ENCODE results near the gene GLI2. TPM values are rescaled to one million over a fixed set of nuclear protein-coding genes. Genes with fewer than 3 reads are reported as not detected.

GLI2 gene
- total and polyA plus RNA-seq, 2 donors (not counting 1 experiment from before 2014, with no cell fraction given): not detected

DNA sequence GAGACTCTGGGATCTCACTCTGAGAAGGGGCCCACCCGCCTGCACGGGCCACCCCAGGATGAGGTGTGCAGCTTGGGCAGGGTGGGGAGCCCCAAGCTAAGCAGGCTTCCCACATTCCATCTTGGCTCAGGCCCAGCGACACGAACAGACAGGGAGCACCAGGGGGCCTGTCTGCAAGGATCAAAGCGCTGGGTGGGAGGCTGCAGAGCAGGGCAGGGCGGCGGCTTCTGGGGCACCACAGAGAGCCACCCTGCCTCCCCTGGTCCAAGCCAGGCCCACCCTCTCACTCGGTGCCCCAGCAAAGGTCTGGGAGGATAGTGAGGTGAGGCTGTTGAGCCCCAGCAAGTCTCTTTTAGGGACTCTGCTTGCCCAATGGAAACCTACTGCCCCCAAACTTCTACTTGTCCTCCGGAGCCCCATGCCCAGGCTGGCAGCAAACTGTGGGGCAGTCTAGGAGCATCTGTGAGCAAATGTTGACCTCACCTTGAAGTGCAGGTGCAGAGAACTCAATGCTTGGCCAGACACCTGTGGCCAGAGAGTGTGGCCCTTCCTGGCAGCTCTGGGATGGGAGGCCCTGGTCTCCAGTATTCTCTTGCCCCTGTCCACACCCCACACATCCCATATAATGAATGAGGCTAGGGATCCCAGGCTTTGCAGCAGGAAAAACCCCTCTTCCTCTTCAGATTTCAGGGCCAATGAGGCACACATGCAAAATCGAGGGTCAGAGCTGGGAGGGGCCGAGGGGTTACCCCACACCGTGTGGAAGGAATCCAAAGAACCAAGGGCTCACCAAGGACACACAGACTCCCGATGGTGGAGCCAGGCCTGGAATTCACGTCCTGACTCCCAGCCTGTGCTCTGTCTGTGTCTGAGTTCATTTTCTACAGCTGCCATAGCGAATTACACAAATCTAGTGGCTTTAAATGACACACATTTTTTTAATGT, 18.8 kb upstream of the GLI2 start:
- no peak for ATAC-seq (ENCODE audit: low read depth)
- TF ChIP-seq, protein P1, sequence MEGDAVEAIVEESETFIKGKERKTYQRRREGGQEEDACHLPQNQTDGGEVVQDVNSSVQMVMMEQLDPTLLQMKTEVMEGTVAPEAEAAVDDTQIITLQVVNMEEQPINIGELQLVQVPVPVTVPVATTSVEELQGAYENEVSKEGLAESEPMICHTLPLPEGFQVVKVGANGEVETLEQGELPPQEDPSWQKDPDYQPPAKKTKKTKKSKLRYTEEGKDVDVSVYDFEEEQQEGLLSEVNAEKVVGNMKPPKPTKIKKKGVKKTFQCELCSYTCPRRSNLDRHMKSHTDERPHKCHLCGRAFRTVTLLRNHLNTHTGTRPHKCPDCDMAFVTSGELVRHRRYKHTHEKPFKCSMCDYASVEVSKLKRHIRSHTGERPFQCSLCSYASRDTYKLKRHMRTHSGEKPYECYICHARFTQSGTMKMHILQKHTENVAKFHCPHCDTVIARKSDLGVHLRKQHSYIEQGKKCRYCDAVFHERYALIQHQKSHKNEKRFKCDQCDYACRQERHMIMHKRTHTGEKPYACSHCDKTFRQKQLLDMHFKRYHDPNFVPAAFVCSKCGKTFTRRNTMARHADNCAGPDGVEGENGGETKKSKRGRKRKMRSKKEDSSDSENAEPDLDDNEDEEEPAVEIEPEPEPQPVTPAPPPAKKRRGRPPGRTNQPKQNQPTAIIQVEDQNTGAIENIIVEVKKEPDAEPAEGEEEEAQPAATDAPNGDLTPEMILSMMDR (IDR thresholded peaks at IDR 0.05): no peak
- no peak for TF ChIP-seq EZH2 (IDR thresholded peaks at IDR 0.05; ENCODE audit: borderline replicate concordance, insufficient read depth, low read depth, low read length, poor library complexity, severe bottlenecking)
- no peak overlapping the region for H3K4me3 Mint-ChIP-seq

DNA sequence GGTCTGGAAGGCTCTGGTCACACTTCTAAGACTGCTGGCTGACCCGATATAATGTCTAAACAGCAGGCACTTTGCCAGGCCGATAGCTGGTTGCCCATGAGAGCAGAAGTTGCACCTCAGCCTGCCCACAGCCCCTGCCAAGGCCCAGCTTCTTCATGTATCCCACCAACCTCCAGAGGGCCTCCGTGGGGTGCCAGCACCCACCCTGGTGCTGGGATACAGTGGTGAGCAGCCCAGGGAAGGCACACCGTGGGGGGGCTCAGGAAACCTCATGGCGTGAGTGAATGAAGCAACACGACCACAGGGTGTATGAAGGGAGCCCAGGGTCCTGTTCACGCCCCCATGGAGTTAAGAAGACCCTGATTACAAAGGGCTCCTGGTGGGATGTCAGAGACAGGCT, 16.2 kb upstream of the GLI2 start:
- Histone ChIP-seq H3K27ac (ENCODE audit: low read length in 2 of 2) (no peak overlapping the region), H3K9me3 (ENCODE audit: control extremely low read depth in 1 of 3, control insufficient read depth in 2 of 3, insufficient read depth in 1 of 3, low read length in 2 of 3) (no peaks in the 10 kb centered on the region), H3K9ac (ENCODE audit: low read length) (no peak overlapping the region), H3K27me3 (replicated peaks in 1 of 4; ENCODE audit: control extremely low read depth in 1 of 4, control insufficient read depth in 3 of 4, insufficient read depth in 4 of 4, low read length in 3 of 4) (no peaks in the 10 kb centered on the region), H3K79me2 (ENCODE audit: control insufficient read depth, insufficient read depth, low read length) (no peaks in the 10 kb centered on the region), H3K4me2 (replicated peaks; ENCODE audit: low read depth, low read length, poor library complexity, severe bottlenecking) (no peak overlapping the region), H3K4me3 (ENCODE audit: control extremely low read depth in 1 of 5, extremely low read depth in 1 of 5, insufficient read depth in 1 of 5, low read depth in 2 of 5, low read length in 4 of 5) (no peak overlapping the region), H3K36me3 (replicated peaks in 1 of 2; ENCODE audit: control extremely low read depth in 1 of 2, control insufficient read depth in 1 of 2, extremely low read depth in 1 of 2, insufficient read depth in 2 of 2, low read length in 1 of 2) (no peaks in the 10 kb centered on the region), H4K20me1 (ENCODE audit: control insufficient read depth, insufficient read depth, low read length, poor library complexity, severe bottlenecking) (no peaks in the 10 kb centered on the region), H3K4me1 (ENCODE audit: control insufficient read depth in 2 of 2, insufficient read depth in 2 of 2, low read length in 2 of 2) (no peaks in the 10 kb centered on the region), H2AFZ (ENCODE audit: insufficient read depth, low read depth, low read length, poor library complexity, severe bottlenecking) (no peak overlapping the region)
- ChIA-PET POLR2A (no interaction called here), CTCF (no interaction called here)
- no peak for DNase-seq
- Mint-ChIP-seq H3K27me3 (peaks cover 8% of the 10 kb centered on the region), H3K4me3 (no peak overlapping the region), H3K4me1 (no peaks in the 10 kb centered on the region), H3K9me3 (ENCODE audit: insufficient read depth) (no peaks in the 10 kb centered on the region), H3K27ac (no peak overlapping the region)
- no peak for TF ChIP-seq EZH2 (IDR thresholded peaks at IDR 0.05; ENCODE audit: borderline replicate concordance, insufficient read depth, low read depth, low read length, poor library complexity, severe bottlenecking)
- TF ChIP-seq, protein P1 (IDR thresholded peaks at IDR 0.05): no peak
- WGBS (ENCODE audit: insufficient coverage): 67% methylated on average over 7 of the region's 7 CpGs
- intact Hi-C loops (cut with micrococcal nuclease): no loop called here
- ATAC-seq (ENCODE audit: low read depth): no peak

More for the DNA sequence above, 18.8 kb upstream of the GLI2 start:
- H4K20me1 ChIP-seq (ENCODE audit: control insufficient read depth, insufficient read depth, low read length, poor library complexity, severe bottlenecking): no peaks in the 10 kb centered on the region
- intact Hi-C loops (cut with micrococcal nuclease): no loop called here
- no peaks in the 10 kb centered on the region for H3K4me1 ChIP-seq (ENCODE audit: control insufficient read depth in 2 of 2, insufficient read depth in 2 of 2, low read length in 2 of 2)
- Mint-ChIP-seq H3K27ac (no peak overlapping the region), H3K27me3 (peaks cover 14% of the 10 kb centered on the region), H3K4me1 (no peaks in the 10 kb centered on the region), H3K9me3 (ENCODE audit: insufficient read depth) (no peaks in the 10 kb centered on the region)
- no peaks in the 10 kb centered on the region for H3K27me3 ChIP-seq (replicated peaks in 1 of 4; ENCODE audit: control extremely low read depth in 1 of 4, control insufficient read depth in 3 of 4, insufficient read depth in 4 of 4, low read length in 3 of 4)
- H3K4me2 ChIP-seq (replicated peaks; ENCODE audit: low read depth, low read length, poor library complexity, severe bottlenecking): no peak overlapping the region
- no peaks in the 10 kb centered on the region for H3K79me2 ChIP-seq (ENCODE audit: control insufficient read depth, insufficient read depth, low read length)
- WGBS (ENCODE audit: insufficient coverage): 87% methylated on average over 14 of the region's 15 CpGs
- no peak overlapping the region for H2AFZ ChIP-seq (ENCODE audit: insufficient read depth, low read depth, low read length, poor library complexity, severe bottlenecking)
- no peak overlapping the region for H3K9ac ChIP-seq (ENCODE audit: low read length)
- DNase-seq: no peak
- no peaks in the 10 kb centered on the region for H3K36me3 ChIP-seq (replicated peaks in 1 of 2; ENCODE audit: control extremely low read depth in 1 of 2, control insufficient read depth in 1 of 2, extremely low read depth in 1 of 2, insufficient read depth in 2 of 2, low read length in 1 of 2)
- ChIA-PET CTCF (no interaction called here), POLR2A (no interaction called here)
- H3K27ac ChIP-seq (ENCODE audit: low read length in 2 of 2): no peak overlapping the region
- H3K9me3 ChIP-seq (ENCODE audit: control extremely low read depth in 1 of 3, control insufficient read depth in 2 of 3, insufficient read depth in 1 of 3, low read length in 2 of 3): peaks cover 0 to 4% (median 0%) of the 10 kb centered on the region in 3 donors
- no peak overlapping the region for H3K4me3 ChIP-seq (ENCODE audit: control extremely low read depth in 1 of 5, extremely low read depth in 1 of 5, insufficient read depth in 1 of 5, low read depth in 2 of 5, low read length in 4 of 5)

Measured in B cell (primary cell).